ENCODE data around the gene CRTC3. TPM values are rescaled to one million over a fixed set of nuclear protein-coding genes. Genes with fewer than 3 reads are reported as not detected.
"Not testable (repeated sequence)": the region's sequence is repeated elsewhere in the genome, so short reads cannot be mapped to it uniquely, and the experiment has no call there.

The CRTC3 gene
- total RNA-seq, 2 experiments from 2014 or later: 90.7 to 92.4 TPM

DNA sequence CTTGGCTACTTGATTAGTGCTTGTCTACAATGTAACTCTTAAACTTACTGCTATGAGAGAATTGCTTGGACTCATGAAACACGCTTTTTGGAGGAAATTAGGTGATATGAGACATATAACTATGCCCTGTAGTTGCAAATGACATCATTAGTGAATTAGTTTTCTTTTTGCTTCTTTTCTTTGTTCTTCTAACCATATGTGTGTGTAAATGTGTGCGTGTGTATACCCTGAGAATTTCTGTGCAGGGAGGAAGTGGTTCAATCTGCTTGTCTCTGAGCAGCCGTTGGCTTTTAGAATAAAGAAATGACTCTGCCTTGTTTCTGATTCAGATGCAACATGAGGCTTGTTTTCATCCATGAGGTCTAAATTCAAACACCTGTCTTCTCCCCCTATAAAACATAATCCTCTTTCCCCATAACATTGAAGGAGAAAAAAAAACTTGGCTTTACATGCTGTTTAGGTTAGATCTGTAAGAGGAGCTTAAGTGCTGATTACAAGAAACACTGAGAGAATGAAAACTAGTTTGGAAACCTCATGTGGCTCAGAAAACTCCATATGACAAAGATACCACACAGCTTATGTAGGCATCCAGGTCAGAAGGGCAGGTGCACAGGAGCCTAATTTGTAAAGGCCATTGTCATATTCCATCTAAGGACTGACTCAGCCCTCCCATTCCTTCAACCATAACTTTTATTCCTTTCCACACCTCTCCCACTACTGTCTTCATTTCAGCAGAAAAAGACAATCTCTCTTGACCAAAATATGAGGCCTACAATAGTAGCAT, 156.9 kb downstream of the CRTC3 start:
- Mint-ChIP-seq H3K9me3 (no peaks in the 10 kb centered on the region), H3K4me3 (peak overlapping the region; percentile 11), H3K4me1 (ENCODE audit: low read depth) (peaks cover 37% of the 10 kb centered on the region), H3K36me3 (ENCODE audit: low read depth) (no peaks in the 10 kb centered on the region), H3K27ac (peak overlapping the region; percentile 72), H3K27me3 (no peaks in the 10 kb centered on the region)
- peak in 7 of 14 experiments; percentile 4 to 75 (median 37) for DNase-seq
- peaks cover 18% of the 10 kb centered on the region for H3K4me1 ChIP-seq (ENCODE audit: insufficient read depth, low read length)
- no peak overlapping the region for H3K4me3 ChIP-seq (ENCODE audit: low read length)
- ChIA-PET CTCF (no interaction called here), POLR2A (interaction anchor here (1.2 to 1.7 kb wide), 3 partner anchors 9 to 37 kb away, joined by 4 to 6 read pairs (median 6); partner anchors contain the start of gene BLM)
- no peaks in the 10 kb centered on the region for H3K9me3 ChIP-seq (ENCODE audit: control insufficient read depth in 1 of 2, insufficient read depth in 1 of 2, low read length in 2 of 2)
- H3K36me3 ChIP-seq (ENCODE audit: insufficient read depth, low read length): no peaks in the 10 kb centered on the region
- intact Hi-C loops (cut with DNase I, micrococcal nuclease): loop anchor here in 1 of 2 experiments (2.0 kb wide), 1 partner anchor 30 kb away; no protein-coding TSS in a partner anchor
- no peaks in the 10 kb centered on the region for H3K27me3 ChIP-seq (ENCODE audit: control insufficient read depth in 1 of 2, insufficient read depth in 2 of 2, low read length in 2 of 2)
- TF ChIP-seq, protein P1, sequence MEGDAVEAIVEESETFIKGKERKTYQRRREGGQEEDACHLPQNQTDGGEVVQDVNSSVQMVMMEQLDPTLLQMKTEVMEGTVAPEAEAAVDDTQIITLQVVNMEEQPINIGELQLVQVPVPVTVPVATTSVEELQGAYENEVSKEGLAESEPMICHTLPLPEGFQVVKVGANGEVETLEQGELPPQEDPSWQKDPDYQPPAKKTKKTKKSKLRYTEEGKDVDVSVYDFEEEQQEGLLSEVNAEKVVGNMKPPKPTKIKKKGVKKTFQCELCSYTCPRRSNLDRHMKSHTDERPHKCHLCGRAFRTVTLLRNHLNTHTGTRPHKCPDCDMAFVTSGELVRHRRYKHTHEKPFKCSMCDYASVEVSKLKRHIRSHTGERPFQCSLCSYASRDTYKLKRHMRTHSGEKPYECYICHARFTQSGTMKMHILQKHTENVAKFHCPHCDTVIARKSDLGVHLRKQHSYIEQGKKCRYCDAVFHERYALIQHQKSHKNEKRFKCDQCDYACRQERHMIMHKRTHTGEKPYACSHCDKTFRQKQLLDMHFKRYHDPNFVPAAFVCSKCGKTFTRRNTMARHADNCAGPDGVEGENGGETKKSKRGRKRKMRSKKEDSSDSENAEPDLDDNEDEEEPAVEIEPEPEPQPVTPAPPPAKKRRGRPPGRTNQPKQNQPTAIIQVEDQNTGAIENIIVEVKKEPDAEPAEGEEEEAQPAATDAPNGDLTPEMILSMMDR (IDR thresholded peaks at IDR 0.05): no peak
- peak; percentile 95 for ATAC-seq (ENCODE audit: poor library complexity)
- no peak overlapping the region for H3K27ac ChIP-seq (ENCODE audit: low read depth in 1 of 2, low read length in 2 of 2)

DNA sequence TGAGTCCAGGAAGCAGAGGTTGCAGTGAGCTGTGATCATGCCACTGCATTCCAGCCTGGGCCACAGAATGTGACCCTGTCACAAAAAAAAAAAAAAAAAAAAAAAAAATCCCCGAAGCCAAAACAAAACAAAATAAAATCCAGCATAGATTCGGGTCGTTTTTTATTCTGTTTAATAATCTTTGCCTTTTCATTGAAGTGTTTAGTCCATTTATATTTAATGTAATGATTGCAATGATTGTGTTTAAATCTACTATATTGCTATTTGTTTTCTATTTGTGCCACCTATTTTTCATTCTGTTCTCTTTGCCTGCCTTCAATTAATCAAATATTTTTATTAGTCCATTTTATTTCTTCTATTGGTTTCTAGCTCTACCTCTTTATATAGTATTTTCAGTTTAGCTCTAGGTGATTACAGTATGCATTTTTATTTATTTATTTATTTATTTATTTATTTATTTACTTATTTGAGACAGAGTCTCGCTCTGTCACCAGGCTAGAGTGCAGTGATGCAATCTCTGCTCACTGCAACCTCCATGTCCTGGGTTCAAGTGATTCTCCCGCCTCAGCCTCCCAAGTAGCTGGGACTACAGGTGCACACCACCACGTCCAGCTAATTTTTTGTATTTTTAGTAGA, 159.7 kb downstream of the CRTC3 start:
- H3K4me3 Mint-ChIP-seq; H3K27me3 ChIP-seq (ENCODE audit: control insufficient read depth in 1 of 2, insufficient read depth in 2 of 2, low read length in 2 of 2); H3K27ac Mint-ChIP-seq; H3K9me3 ChIP-seq (ENCODE audit: control insufficient read depth in 1 of 2, insufficient read depth in 1 of 2, low read length in 2 of 2); H3K36me3 Mint-ChIP-seq (ENCODE audit: low read depth); POLR2A ChIA-PET; H3K27ac ChIP-seq (ENCODE audit: low read depth in 1 of 2, low read length in 2 of 2); H3K27me3 Mint-ChIP-seq; intact Hi-C loops (cut with DNase I, micrococcal nuclease); H3K9me3 Mint-ChIP-seq; H3K4me3 ChIP-seq (ENCODE audit: low read length); ATAC-seq (ENCODE audit: poor library complexity); H3K36me3 ChIP-seq (ENCODE audit: insufficient read depth, low read length); DNase-seq: not testable (repeated sequence)
- CTCF ChIA-PET: interaction anchor here (1.2 kb wide), 1 partner anchor 42 kb away, joined by 5 read pairs; no protein-coding TSS in a partner anchor
- H3K4me1 Mint-ChIP-seq (ENCODE audit: low read depth): peaks cover 42% of the 10 kb centered on the region
- peaks cover 18% of the 10 kb centered on the region for H3K4me1 ChIP-seq (ENCODE audit: insufficient read depth, low read length)

DNA sequence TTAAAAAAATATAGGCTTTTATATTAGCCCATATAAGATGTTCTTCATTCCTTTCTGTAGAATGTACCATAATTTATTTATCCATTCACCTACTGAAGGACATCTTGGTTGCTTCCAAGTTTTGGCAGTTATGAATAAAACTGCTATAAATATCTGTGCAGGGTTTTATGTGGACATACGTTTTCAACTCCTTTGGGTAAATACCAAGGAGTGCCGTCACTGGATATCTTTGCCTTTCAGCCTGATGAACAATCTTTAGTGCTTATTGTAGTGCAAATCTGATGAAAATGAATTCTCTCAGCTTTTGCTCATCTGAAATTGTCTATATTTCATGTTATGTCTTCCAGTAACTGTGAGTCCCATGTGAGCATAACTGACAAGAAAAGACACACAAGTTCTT, 160.9 kb downstream of the CRTC3 start:
- DNase-seq (no peak), ATAC-seq (ENCODE audit: poor library complexity) (no peak)
- Histone ChIP-seq H3K27ac (ENCODE audit: low read depth in 1 of 2, low read length in 2 of 2) (no peak overlapping the region), H3K4me1 (ENCODE audit: insufficient read depth, low read length) (peaks cover 13% of the 10 kb centered on the region), H3K27me3 (ENCODE audit: control insufficient read depth in 1 of 2, insufficient read depth in 2 of 2, low read length in 2 of 2) (no peaks in the 10 kb centered on the region), H3K36me3 (ENCODE audit: insufficient read depth, low read length) (no peaks in the 10 kb centered on the region), H3K4me3 (ENCODE audit: low read length) (no peak overlapping the region), H3K9me3 (ENCODE audit: control insufficient read depth in 1 of 2, insufficient read depth in 1 of 2, low read length in 2 of 2) (no peaks in the 10 kb centered on the region)
- Mint-ChIP-seq H3K9me3 (no peaks in the 10 kb centered on the region), H3K27me3 (no peaks in the 10 kb centered on the region), H3K4me3 (no peak overlapping the region), H3K4me1 (ENCODE audit: low read depth) (peaks cover 33% of the 10 kb centered on the region), H3K36me3 (ENCODE audit: low read depth) (no peaks in the 10 kb centered on the region), H3K27ac (no peak overlapping the region)
- ChIA-PET POLR2A (no interaction called here), CTCF (no interaction called here)
- TF ChIP-seq, protein P1 (IDR thresholded peaks at IDR 0.05): no peak
- intact Hi-C loops (cut with DNase I, micrococcal nuclease): loop anchor here in 1 of 2 experiments (5.0 kb wide), 1 partner anchor 368 kb away; no protein-coding TSS in a partner anchor

All from CD4-positive, alpha-beta T cell (primary cell).